Choroid plexus epithelial cell (primary cell): ENCODE results near the gene PDZD2.
"Not testable (repeated sequence)": the region's sequence is repeated elsewhere in the genome, so short reads cannot be mapped to it uniquely, and the experiment has no call there.

Experiments used
- DNase-seq: peaks from one replicate; pipeline ENCODE4 v3.0.0-alpha.2; 2010; ENCODE audit warnings: low read depth
- H3K4me3 ChIP-seq: 2 replicates; pipeline ENCODE4 v1.5.1; 2011; ENCODE audit warnings: low read depth, mild to moderate bottlenecking, control low read depth, low read length, moderate library complexity
- TF ChIP-seq, protein P1 (sequence below): conservative IDR thresholded peaks from 2 replicates; pipeline ENCODE4 v1.5.1; 2011; ENCODE audit warnings: low read depth, mild to moderate bottlenecking, control low read depth, inconsistent platforms, low read length, moderate library complexity

PDZD2 gene

DNA sequence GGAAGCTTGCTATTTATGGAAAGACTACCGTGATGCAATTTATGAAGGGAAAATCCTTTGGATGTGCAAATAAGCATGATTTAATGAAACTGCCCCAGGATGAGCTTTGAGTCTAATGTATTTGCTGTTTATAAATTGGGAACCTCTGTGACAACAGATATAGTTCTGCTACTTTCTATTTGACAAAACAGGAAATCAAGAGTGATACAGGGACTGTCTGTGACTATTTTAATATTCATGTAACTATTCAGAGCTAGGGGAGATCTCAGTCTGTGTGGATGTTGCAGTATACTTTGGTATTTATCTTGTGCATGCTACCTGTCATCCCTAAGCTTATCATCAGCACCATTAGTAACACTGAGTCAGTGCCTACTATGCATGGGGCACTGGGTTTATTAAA is 132.1 kb downstream of the PDZD2 start:
- TF ChIP-seq, protein P1, sequence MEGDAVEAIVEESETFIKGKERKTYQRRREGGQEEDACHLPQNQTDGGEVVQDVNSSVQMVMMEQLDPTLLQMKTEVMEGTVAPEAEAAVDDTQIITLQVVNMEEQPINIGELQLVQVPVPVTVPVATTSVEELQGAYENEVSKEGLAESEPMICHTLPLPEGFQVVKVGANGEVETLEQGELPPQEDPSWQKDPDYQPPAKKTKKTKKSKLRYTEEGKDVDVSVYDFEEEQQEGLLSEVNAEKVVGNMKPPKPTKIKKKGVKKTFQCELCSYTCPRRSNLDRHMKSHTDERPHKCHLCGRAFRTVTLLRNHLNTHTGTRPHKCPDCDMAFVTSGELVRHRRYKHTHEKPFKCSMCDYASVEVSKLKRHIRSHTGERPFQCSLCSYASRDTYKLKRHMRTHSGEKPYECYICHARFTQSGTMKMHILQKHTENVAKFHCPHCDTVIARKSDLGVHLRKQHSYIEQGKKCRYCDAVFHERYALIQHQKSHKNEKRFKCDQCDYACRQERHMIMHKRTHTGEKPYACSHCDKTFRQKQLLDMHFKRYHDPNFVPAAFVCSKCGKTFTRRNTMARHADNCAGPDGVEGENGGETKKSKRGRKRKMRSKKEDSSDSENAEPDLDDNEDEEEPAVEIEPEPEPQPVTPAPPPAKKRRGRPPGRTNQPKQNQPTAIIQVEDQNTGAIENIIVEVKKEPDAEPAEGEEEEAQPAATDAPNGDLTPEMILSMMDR = no peak
- no peak for DNase-seq
- no peak overlapping the region for H3K4me3 ChIP-seq

DNA sequence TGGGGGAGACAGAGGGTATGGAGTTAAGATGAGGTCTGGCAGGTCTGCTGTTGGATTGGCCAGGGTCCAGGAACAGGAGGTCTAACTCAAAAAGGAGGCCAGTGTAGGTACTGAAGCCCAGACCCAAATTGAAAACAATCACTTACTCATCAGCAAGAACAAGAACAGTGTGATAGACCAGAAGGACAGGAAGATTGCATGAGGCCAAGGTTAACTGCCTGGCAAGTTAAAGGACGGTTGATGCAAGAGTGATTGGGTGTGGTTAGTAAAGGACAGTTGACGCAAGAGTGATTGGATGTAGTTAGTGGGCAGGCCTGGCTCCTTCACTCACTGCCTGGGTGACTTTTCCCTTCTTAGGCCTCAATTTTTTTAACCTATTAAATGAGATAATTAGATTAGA is 132.6 kb downstream of the PDZD2 start:
- DNase-seq = no peak
- H3K4me3 ChIP-seq = no peak overlapping the region
- TF ChIP-seq, protein P1 = no peak

DNA sequence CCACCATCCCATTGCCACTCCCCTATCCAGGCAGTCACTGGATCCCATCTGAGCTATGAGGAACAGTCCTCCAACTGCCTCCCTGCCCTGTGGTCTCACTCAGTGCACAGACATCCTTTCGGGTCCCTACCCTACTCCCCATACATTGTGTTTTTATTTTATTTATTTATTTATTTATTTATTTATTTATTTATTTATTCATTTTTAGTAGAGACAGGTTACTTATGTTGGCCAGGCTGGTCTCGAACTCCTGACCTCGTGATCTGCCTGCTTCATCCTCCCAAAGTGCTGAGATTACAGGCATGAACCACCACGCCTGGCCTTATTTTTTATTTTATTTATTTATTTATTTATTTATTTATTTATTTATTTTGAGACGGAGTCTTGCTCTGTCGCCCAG is 137.4 kb downstream of the PDZD2 start:
- not testable (repeated sequence) for H3K4me3 ChIP-seq, DNase-seq

DNA sequence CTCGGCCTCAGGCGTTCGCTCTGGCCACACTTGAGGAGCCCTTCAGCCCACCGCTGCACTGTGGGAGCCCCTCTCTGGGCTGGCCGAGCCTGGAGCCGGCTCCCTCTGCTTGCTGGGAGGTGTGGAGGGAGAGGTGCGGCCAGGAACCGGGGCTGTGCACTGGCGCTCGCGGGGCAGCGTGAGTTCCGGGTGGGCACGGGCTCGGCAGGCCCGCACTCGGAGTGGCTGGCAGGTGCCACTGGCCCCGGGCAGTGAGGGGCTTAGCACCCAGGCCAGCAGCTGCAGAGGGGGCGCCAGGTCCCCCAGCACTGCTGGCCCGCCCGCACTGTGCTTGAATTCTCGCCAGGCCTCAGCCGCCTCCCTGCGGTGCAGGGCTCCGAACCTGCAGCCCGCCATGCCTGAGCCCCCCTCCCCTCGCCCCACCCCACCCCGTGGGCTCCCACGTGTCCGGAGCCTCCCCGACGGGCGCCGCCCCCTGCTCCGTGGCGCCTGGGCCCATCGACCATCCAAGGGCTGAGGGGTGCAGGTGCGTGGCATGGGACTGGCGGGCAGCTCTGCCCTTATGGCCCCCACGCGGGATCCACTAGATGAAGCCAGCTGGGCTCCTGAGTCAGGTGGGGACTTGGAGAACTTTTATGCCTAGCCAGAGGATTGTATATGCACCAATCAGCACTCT is 138.2 kb downstream of the PDZD2 start:
- no peak for DNase-seq
- TF ChIP-seq, protein P1 = no peak
- no peak overlapping the region for H3K4me3 ChIP-seq

DNA sequence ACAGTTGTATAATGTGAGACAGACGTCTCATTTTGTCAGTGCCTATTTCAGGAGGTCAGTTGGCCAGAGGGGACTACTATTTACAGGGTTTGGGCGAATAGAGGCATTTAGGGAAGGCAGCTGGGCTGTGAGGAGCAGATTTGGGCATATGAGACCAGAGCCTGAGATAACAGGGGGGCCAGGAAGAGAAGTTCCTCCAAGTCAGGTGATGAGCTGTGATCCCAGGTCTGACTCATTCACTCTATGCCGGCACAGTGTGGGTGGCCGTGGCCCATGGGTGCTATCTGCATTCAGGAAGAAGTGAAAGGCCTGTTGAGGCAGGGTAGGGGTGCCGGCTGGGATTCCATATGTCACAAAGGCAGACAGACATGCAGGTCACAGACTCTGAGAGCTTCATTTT is 142.8 kb downstream of the PDZD2 start:
- peak; percentile 4 for DNase-seq
- no peak overlapping the region for H3K4me3 ChIP-seq
- TF ChIP-seq, protein P1 = no peak

DNA sequence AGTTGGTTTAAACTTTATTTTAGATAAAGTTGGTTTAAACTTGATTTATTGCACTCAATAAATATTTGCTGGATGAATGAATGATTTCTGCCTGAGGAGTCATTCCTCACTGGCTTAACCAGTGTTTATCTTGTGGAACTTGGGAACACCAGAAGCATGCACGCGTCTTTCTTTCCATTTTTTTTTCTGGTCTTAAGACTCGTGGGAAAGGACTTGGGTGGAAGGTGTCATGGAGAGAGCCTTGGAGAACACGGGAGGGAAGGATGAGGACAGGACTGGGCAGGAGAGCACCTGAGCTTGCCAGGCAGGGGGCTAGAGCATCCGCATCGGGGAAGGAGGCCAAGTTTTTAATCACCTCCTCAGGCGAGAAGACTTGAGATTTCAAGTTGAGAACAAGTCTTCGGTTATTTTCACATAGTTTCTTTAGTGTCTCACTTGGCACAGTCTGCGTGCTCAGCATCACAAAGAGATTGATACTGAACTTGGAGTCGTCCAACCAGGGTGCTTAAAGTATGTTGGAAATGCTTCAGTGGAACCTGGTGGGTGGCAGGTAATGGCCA is 144.2 kb downstream of the PDZD2 start:
- TF ChIP-seq, protein P1 = no peak
- no peak for DNase-seq
- no peak overlapping the region for H3K4me3 ChIP-seq

DNA sequence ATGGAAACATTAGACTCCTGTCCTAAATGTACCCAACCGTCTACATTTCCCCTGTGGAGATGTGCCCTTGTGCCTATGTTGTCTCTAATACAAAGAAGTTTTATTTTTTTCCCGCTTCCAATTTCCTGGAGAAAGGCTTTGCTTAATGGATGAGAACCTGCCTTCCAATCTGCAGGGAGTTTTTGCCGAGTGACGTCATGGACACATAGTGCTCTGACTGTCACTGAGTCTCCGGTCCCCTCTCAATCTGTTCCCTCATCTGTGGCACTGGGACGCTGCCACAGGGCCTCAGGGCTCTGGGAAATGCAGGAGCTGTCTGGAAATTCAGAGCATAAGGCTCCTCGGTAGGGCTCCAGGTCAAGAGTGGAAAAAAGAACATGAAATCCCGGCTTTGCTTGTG is 144.8 kb downstream of the PDZD2 start:
- TF ChIP-seq, protein P1 = no peak
- H3K4me3 ChIP-seq = no peak overlapping the region
- no peak for DNase-seq
